Activated CD4-positive, alpha-beta memory T cell treated with anti-CD3 and anti-CD28 coated beads for 36 hours (primary cell): ENCODE measurements around the gene CASS4. TPM values are rescaled to one million over a fixed set of nuclear protein-coding genes. Genes with fewer than 3 reads are reported as not detected.
"Not testable (repeated sequence)": the region's sequence is repeated elsewhere in the genome, so short reads cannot be mapped to it uniquely, and the experiment has no call there.

Experiments used
- CTCF ChIA-PET: fragments of 350-600 bp; sonication (Branson Sonifier 250); formaldehyde crosslinking; loops from one replicate; lab custom pipeline; 2021; ENCODE audit warnings: antibody characterized with exemption, inconsistent platforms; lab: Charles Lee
- POLR2A ChIA-PET: fragments of 350-600 bp; sonication (Branson Sonifier 250); formaldehyde crosslinking; loops from one replicate; lab custom pipeline; 2021; ENCODE audit warnings: antibody characterized with exemption; lab: Charles Lee
- DNase-seq: peaks from one replicate; pipeline ENCODE4 v3.0.0-alpha.2; 2020
- H3K27ac Mint-ChIP-seq: one replicate; pipeline ENCODE4 v1.8.0; 2021; ENCODE audit warnings: mixed read lengths
- H3K27me3 Mint-ChIP-seq: one replicate; pipeline ENCODE4 v1.8.0; 2021; ENCODE audit warnings: mixed read lengths
- H3K36me3 Mint-ChIP-seq: one replicate; pipeline ENCODE4 v1.8.0; 2021; ENCODE audit warnings: mixed read lengths
- H3K4me1 Mint-ChIP-seq: one replicate; pipeline ENCODE4 v1.8.0; 2021; ENCODE audit warnings: low read depth, mixed read lengths
- H3K4me3 Mint-ChIP-seq: one replicate; pipeline ENCODE4 v1.8.0; 2021; ENCODE audit warnings: mild to moderate bottlenecking, mixed read lengths
- H3K9me3 Mint-ChIP-seq: one replicate; pipeline ENCODE4 v1.8.0; 2021; ENCODE audit warnings: mixed read lengths
- intact Hi-C: fragments of 100-400 bp; cut with micrococcal nuclease; formaldehyde crosslinking; loops from one replicate; pipeline ENCODE4 v1.15.1; 2023
- total RNA-seq, 2 experiments: library from RNA; stranded (reverse); gene quantifications; one replicate each; pipeline ENCODE4 v1.2.3, GENCODE V29; 2021

The CASS4 gene
- total RNA-seq, 2 experiments from 2014 or later, result 7.8 to 8.6 TPM

- CTCF ChIA-PET, result interaction anchor here (1.1 to 3.2 kb wide), 4 partner anchors 14 to 76 kb away, joined by 3 to 9 read pairs (median 6); partner anchors contain the start of genes CASS4 and FAM210B
- Mint-ChIP-seq H3K4me1 (peaks cover 36% of the 10 kb centered on the region), H3K9me3 (no peaks in the 10 kb centered on the region), H3K27me3 (no peaks in the 10 kb centered on the region), H3K27ac (no peak overlapping the region), H3K4me3 (no peak overlapping the region), H3K36me3 (peaks cover 63% of the 10 kb centered on the region)
- intact Hi-C loops, result loop anchor here (1.0 to 2.0 kb wide), 7 partner anchors 7 to 958 kb away; partner anchors contain the start of genes CASS4, FAM210B, RAE1 and RTF2
- POLR2A ChIA-PET, result interaction anchor here (1.0 to 2.5 kb wide), 6 partner anchors 20 to 997 kb away, joined by 3 to 27 read pairs (median 15); partner anchors contain the start of genes CASS4, FAM210B and RTF2
- no peak for DNase-seq
Measured at GRCh38 chr20:56392881-56393482, 19.1 kb upstream of the CASS4 start.

GRCh38 chr20:56393653-56394052, 18.4 kb upstream of the CASS4 start:
- Mint-ChIP-seq H3K4me1 (peaks cover 36% of the 10 kb centered on the region), H3K9me3 (no peaks in the 10 kb centered on the region), H3K27me3 (no peaks in the 10 kb centered on the region), H3K27ac (no peak overlapping the region), H3K4me3 (no peak overlapping the region), H3K36me3 (peaks cover 61% of the 10 kb centered on the region)
- ChIA-PET CTCF (interaction anchor here (3.2 kb wide), 1 partner anchor 76 kb away, joined by 9 read pairs; no protein-coding TSS in a partner anchor), POLR2A (interaction anchor here (2.4 kb wide), 1 partner anchor 19 kb away, joined by 27 read pairs; the partner anchor contains the start of gene CASS4)
- intact Hi-C loops, result loop anchor here (2.0 kb wide), 3 partner anchors 19 to 957 kb away; partner anchors contain the start of gene RAE1
- no peak for DNase-seq

- DNase-seq, result no peak
- ChIA-PET CTCF (interaction anchor here (1.1 to 3.3 kb wide), 3 partner anchors 73 to 110 kb away, joined by 3 to 11 read pairs (median 4); partner anchors contain the start of gene RTF2), POLR2A (interaction anchor here (1.1 kb wide), 1 partner anchor 49 kb away, joined by 3 read pairs; no protein-coding TSS in a partner anchor)
- H3K27me3 Mint-ChIP-seq, result no peaks in the 10 kb centered on the region
- no peaks in the 10 kb centered on the region for H3K9me3 Mint-ChIP-seq
- peaks cover 44% of the 10 kb centered on the region for H3K4me1 Mint-ChIP-seq
- no peak overlapping the region for H3K27ac Mint-ChIP-seq
- no peak overlapping the region for H3K4me3 Mint-ChIP-seq
- H3K36me3 Mint-ChIP-seq, result peaks cover 60% of the 10 kb centered on the region
- intact Hi-C loops, result no loop called here
Measured at GRCh38 chr20:56395166-56395565, 16.9 kb upstream of the CASS4 start.

GRCh38 chr20:56400001-56400640, 11.9 kb upstream of the CASS4 start:
- Mint-ChIP-seq H3K36me3 (peaks cover 68% of the 10 kb centered on the region), H3K4me3 (no peak overlapping the region), H3K27ac (no peak overlapping the region), H3K9me3 (no peaks in the 10 kb centered on the region), H3K4me1 (peaks cover 25% of the 10 kb centered on the region), H3K27me3 (no peaks in the 10 kb centered on the region)
- ChIA-PET CTCF (interaction anchor here (0.6 to 2.0 kb wide), 4 partner anchors 12 to 28 kb away, joined by 3 to 6 read pairs (median 4); partner anchors contain the start of gene CASS4), POLR2A (interaction anchor here (0.6 kb wide), 1 partner anchor 26 kb away, joined by 3 read pairs; no protein-coding TSS in a partner anchor)
- intact Hi-C loops, result loop anchor here (1.0 to 2.0 kb wide), 3 partner anchors 8 to 116 kb away; partner anchors contain the start of genes AURKA, CSTF1 and RTF2
- DNase-seq, result peak; percentile 68

GRCh38 chr20:56403465-56403864, 8.6 kb upstream of the CASS4 start:
- peaks cover 69% of the 10 kb centered on the region for H3K36me3 Mint-ChIP-seq
- ChIA-PET CTCF (no interaction called here), POLR2A (no interaction called here)
- peaks cover 21% of the 10 kb centered on the region for H3K4me1 Mint-ChIP-seq
- H3K27ac Mint-ChIP-seq, result peak overlapping the region; percentile 30
- no peak overlapping the region for H3K4me3 Mint-ChIP-seq
- no peaks in the 10 kb centered on the region for H3K9me3 Mint-ChIP-seq
- intact Hi-C loops, result no loop called here
- H3K27me3 Mint-ChIP-seq, result no peaks in the 10 kb centered on the region
- DNase-seq, result no peak

GRCh38 chr20:56405356-56405755, 6.7 kb upstream of the CASS4 start:
- intact Hi-C loops, H3K27ac Mint-ChIP-seq, CTCF ChIA-PET, DNase-seq, H3K9me3 Mint-ChIP-seq, H3K4me3 Mint-ChIP-seq, H3K27me3 Mint-ChIP-seq: not testable (repeated sequence)
- POLR2A ChIA-PET, result interaction anchor here (1.0 kb wide), 1 partner anchor 13 kb away, joined by 3 read pairs; the partner anchor contains the start of genes AURKA and CSTF1
- Mint-ChIP-seq H3K36me3 (peaks cover 57% of the 10 kb centered on the region), H3K4me1 (peaks cover 22% of the 10 kb centered on the region)

- peaks cover 30% of the 10 kb centered on the region for H3K4me1 Mint-ChIP-seq
- H3K36me3 Mint-ChIP-seq, result peaks cover 51% of the 10 kb centered on the region
- H3K27ac Mint-ChIP-seq, result no peak overlapping the region
- intact Hi-C loops, result no loop called here
- CTCF ChIA-PET, result interaction anchor here (0.6 kb wide), 1 partner anchor 14 kb away, joined by 3 read pairs; the partner anchor contains the start of gene CSTF1
- H3K27me3 Mint-ChIP-seq, result no peaks in the 10 kb centered on the region
- no peak for DNase-seq
- no peak overlapping the region for H3K4me3 Mint-ChIP-seq
- no peaks in the 10 kb centered on the region for H3K9me3 Mint-ChIP-seq
- POLR2A ChIA-PET, result interaction anchor here (1.0 kb wide), 1 partner anchor 48 kb away, joined by 3 read pairs; no protein-coding TSS in a partner anchor
Measured at GRCh38 chr20:56406910-56407309, 5.2 kb upstream of the CASS4 start.

GRCh38 chr20:56409521-56409920, 2.5 kb upstream of the CASS4 start:
- no peak overlapping the region for H3K27ac Mint-ChIP-seq
- ChIA-PET POLR2A (interaction anchor here (1.4 to 1.7 kb wide), 2 partner anchors 9 to 19 kb away, joined by 3 to 7 read pairs; no protein-coding TSS in a partner anchor), CTCF (no interaction called here)
- no peaks in the 10 kb centered on the region for H3K9me3 Mint-ChIP-seq
- no peak for DNase-seq
- intact Hi-C loops, result no loop called here
- no peak overlapping the region for H3K4me3 Mint-ChIP-seq
- H3K4me1 Mint-ChIP-seq, result peaks cover 49% of the 10 kb centered on the region
- H3K27me3 Mint-ChIP-seq, result no peaks in the 10 kb centered on the region
- peaks cover 52% of the 10 kb centered on the region for H3K36me3 Mint-ChIP-seq

GRCh38 chr20:56409956-56410355, 2.1 kb upstream of the CASS4 start:
- intact Hi-C loops, result loop anchor here (10.0 kb wide), 1 partner anchor 985 kb away; the partner anchor contains the start of gene RBM38
- CTCF ChIA-PET, result no interaction called here
- no peak for DNase-seq
- Mint-ChIP-seq H3K9me3 (no peaks in the 10 kb centered on the region), H3K4me1 (peaks cover 52% of the 10 kb centered on the region), H3K4me3 (no peak overlapping the region), H3K27ac (peak overlapping the region; percentile 35), H3K36me3 (peaks cover 49% of the 10 kb centered on the region), H3K27me3 (no peaks in the 10 kb centered on the region)
- POLR2A ChIA-PET, result interaction anchor here (1.4 to 1.7 kb wide), 2 partner anchors 9 to 19 kb away, joined by 3 to 7 read pairs; no protein-coding TSS in a partner anchor

- H3K4me1 Mint-ChIP-seq, result peaks cover 53% of the 10 kb centered on the region
- peaks cover 36% of the 10 kb centered on the region for H3K36me3 Mint-ChIP-seq
- POLR2A ChIA-PET, result interaction anchor here (0.7 to 3.7 kb wide), 7 partner anchors 12 to 1184 kb away, joined by 3 to 27 read pairs (median 7); partner anchors contain the start of genes AURKA and CSTF1
Measured at GRCh38 chr20:56411287-56411686, 773 bp upstream of the CASS4 start.

GRCh38 chr20:56412473-56412790, 372 bp downstream of the CASS4 start:
- Mint-ChIP-seq H3K9me3 (no peaks in the 10 kb centered on the region), H3K36me3 (peaks cover 28% of the 10 kb centered on the region), H3K27me3 (no peaks in the 10 kb centered on the region), H3K4me1 (peaks cover 65% of the 10 kb centered on the region), H3K4me3 (peak overlapping the region; percentile 83), H3K27ac (peak overlapping the region; percentile 91)
- no peak for DNase-seq
- ChIA-PET CTCF (interaction anchor here (0.9 to 2.0 kb wide), 7 partner anchors 10 to 977 kb away, joined by 3 to 10 read pairs (median 6); partner anchors contain the start of genes AURKA and CSTF1), POLR2A (interaction anchor here (1.0 to 3.7 kb wide), 10 partner anchors 10 to 57 kb away, joined by 3 to 27 read pairs (median 6); partner anchors contain the start of genes AURKA, CSTF1 and RTF2)
- intact Hi-C loops, result loop anchor here (1.0 to 10.0 kb wide), 2 partner anchors 20 to 982 kb away; partner anchors contain the start of genes AURKA, CSTF1 and RBM38

More at GRCh38 chr20:56411287-56411686, 773 bp upstream of the CASS4 start:
- not testable (repeated sequence) for H3K27me3 Mint-ChIP-seq, DNase-seq, H3K9me3 Mint-ChIP-seq
- intact Hi-C loops, result loop anchor here (10.0 kb wide), 1 partner anchor 984 kb away; the partner anchor contains the start of gene RBM38
- H3K4me3 Mint-ChIP-seq, result peak overlapping the region; percentile 83
- H3K27ac Mint-ChIP-seq, result peak overlapping the region; percentile 91
- CTCF ChIA-PET, result interaction anchor here (0.8 to 2.0 kb wide), 5 partner anchors 10 to 105 kb away, joined by 3 to 8 read pairs (median 6); partner anchors contain the start of genes AURKA and CSTF1
